Fibroblast of skin of right biceps (primary cell): ENCODE data around the gene TRIM6.
A peak's percentile ranks its signal among the peaks of the same experiment; 100 is the strongest.
"Not testable (repeated sequence)": the region's sequence is repeated elsewhere in the genome, so short reads cannot be mapped to it uniquely, and the experiment has no call there.

Experiments
- DNase-seq: peaks from one replicate; pipeline ENCODE4 v3.0.0-alpha.2; 2013

TRIM6 gene, protein sequence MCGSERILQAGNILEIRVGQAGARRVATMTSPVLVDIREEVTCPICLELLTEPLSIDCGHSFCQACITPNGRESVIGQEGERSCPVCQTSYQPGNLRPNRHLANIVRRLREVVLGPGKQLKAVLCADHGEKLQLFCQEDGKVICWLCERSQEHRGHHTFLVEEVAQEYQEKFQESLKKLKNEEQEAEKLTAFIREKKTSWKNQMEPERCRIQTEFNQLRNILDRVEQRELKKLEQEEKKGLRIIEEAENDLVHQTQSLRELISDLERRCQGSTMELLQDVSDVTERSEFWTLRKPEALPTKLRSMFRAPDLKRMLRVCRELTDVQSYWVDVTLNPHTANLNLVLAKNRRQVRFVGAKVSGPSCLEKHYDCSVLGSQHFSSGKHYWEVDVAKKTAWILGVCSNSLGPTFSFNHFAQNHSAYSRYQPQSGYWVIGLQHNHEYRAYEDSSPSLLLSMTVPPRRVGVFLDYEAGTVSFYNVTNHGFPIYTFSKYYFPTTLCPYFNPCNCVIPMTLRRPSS

DNA sequence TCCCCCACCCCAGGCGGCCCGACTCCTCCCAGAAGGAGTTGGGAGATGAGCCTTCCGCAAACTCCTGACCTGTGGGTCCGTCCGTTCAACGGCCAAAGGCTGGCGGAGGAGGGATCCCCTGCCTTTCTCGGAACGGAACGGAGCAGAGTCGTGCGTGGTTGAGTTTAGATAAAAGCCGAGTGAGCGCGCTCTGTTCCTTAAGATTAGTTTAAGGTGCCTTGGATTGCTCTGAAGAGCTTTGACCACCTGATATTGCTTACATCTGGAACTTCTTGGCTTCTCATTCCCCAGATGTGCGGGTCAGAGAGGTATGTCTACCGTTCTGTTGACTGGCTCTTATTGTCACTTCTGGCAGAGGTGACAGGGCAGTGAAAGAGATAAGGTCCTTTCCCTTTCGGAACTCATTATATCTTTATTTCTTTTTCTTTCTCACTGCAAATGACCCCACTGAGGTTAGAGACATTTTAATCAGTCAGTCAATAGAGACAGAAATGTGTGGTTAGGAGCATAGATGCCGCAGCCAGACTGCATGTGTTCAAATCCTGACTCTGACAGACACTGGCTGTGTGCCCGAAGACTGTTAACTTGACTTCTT is at the start of gene TRIM6:
Gene TRIM6 (plus strand): TSS at position 31 of the 595 bp plus-strand sequence. CDS start 261 bp downstream, at position 292.
- peak; percentile 69 for DNase-seq

DNA sequence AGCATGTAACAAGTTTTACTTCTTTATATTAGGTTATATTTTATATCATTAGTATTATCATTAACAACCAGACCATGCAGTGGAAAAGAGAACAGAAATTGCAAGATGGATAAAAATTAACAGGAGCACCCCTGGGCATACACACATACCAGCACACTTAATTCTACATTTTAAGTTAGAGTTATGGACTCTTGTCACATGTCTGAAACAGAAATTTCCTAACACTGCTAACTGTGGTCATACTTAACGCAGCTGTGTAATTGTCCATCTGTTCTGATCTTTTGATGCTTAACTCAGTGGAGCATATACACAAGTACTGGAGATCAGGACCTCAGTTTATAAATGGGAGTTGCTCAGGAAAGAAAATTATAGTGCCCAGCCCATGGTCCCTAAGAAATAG is 48.5 kb upstream of the TRIM6 start:
- no peak for DNase-seq

DNA sequence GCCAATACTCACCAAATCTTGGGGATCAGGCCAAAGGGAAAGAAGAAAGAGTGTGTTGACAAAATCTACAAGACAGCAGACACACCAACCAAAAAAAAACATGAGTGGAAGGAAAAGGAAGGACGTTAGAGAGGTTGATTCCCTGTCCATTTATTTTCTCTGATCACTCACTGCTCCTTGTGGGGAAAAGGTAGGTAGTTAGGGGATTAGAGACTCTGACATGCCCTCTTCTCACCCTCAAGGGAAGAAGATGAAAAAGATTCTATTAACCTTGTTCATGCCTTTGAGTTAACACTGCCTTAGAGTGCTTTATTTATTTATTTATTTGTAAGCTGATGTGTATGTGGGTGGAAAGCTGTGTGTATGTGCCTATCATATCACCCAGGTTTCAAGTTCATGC is 48.0 kb upstream of the TRIM6 start, which contains the start of gene OR52H1:
Gene OR52H1 (minus strand): TSS at position 101 of the 400 bp plus-strand sequence. CDS start 3,035 bp downstream, outside the sequence.
- no peak for DNase-seq

DNA sequence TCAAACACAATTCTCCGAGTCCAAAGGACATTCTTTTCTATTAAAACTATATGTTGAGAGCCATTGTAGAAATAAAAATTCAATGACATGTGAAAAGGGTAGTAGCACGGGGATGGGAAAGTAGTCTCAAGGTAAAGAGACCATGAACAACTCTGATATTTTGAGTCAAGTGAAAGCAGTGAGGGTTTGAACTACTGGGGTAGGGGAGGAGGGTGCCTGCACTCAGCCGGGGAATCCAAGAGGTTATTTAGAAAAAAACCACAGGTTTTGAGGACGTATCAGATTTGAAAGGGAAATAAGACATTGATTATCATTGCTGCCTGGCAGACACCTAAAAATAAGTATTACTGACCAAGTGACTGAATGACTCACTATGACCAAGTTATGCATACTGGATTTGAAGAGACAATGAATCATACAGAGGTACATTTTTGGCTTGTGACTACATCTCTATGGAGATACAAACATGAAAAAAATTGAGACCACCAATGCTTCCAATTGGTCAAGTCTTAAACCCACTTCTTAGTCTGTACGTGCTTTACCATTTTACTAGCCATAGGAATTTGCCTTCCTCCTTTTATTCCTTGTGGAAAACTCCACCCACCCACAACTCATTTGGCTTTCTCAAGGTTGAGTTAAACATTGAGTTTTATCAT is 45.9 kb upstream of the TRIM6 start:
- DNase-seq, result peak; percentile 96

DNA sequence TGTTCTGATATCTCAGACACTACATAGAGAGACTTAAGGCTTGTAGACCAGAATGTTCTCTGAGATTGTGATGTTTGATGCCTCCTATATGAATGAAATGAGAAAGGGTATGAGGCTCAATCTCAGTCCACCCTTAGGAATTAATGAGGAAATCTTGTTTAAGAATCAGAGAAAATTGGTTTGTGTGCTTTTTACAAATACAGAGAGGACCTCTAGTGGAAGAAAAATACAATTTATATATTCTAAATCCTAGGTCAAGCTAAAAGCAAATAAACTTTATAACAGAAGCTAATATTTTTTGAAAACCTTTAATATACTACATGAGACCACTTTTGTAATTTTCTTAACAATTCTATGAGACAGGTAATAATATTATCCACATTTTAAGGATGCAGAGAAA is 43.1 kb upstream of the TRIM6 start:
- peak; percentile 16 for DNase-seq

DNA sequence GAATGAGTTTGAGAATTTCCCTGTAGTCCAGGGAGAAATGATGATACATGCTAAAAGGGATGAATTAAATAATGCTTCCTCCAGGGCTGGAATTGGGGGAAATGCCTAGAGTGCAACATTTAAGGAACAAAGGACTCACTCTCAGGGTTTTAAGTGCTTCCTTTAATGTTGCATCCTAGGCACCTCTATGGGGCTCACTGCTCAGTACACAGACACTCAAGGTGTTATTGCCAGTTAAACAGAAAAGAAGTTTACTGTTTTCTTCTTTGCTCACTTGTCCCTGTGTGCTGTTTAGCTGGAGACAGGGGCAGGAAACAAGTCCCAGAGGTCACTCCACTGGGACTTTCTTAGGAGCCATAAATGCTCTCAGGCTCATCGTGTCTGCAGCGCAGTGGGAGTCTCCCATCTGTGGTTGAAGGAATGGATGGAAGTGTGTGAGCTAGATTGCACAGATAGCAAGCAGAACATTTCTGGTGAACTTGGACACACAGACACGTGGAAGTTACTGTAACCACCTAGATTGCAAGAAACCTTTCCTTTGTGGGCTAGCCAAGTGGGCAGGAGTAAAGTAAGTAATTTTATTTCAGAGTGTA is 39.7 kb upstream of the TRIM6 start:
- DNase-seq, result no peak

DNA sequence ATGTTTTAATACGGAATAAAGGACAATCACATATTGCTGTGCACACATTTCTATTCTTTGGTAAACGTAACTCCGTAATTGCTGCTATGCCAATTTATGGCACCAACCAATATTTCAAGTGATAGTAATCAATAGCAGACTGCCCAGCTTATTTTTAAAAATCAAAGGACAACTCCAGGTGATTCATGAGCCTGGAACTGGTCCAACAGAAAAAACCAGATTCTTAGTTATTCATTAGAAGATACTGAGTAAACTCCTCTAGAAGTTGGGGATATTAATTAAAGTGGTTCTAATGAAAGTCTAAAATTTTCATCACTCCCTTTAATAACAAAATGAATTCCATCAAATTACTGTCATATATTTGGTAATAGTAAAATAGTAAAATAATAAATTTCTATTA is 38.7 kb upstream of the TRIM6 start:
- no peak for DNase-seq

DNA sequence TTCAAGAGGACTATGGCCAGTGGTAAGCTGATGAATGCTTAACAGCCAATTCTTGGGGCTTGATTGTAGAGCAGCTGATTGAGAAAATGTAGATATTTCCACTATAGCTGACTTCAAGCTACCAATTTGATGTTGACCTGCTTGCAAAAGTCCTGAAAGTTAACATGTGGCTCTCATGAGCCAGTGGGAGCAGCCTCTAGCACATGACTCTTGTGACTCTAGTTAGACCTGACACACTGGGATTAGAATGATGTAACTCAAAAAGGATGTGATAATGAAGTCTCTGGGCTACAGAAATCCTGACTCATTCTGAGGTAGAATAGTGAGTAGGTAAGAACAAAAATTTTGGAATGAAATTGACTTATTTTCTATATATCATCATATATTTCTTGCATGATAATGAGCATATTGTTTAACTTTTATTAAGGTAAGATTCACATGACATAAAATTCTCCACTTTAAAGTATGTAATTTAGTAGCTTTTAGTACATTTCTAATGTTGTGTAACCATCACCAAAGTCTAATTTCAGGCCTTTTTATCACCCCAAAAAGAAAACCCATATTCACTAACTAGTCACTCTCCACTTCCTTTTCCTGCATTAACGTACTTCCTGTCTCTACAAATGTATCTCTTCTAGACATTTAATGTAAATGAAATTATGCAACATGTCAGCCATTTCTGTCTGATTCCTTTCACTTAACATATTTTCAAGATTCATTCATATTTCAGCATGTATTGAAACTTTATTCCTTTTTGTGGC is 32.0 kb upstream of the TRIM6 start:
- peak; percentile 56 for DNase-seq

DNA sequence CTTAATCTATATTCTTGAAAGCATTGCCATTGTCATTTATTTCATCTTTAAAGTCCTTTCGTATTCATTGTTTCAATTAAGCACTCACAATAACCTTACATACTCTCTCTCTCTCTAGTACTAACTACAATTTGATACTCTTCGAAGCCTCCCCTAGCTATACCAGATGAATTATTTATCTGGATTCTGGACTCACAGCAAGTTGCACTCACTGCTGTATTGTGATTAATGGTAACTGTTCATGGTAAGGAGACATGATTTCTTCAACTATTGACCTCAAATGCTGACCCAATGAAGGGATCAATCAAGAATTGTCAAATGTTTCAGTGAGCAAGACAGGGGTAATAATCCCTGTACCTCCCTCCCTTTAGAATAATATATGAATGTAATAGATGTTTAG is 21.8 kb upstream of the TRIM6 start:
- DNase-seq, result no peak

DNA sequence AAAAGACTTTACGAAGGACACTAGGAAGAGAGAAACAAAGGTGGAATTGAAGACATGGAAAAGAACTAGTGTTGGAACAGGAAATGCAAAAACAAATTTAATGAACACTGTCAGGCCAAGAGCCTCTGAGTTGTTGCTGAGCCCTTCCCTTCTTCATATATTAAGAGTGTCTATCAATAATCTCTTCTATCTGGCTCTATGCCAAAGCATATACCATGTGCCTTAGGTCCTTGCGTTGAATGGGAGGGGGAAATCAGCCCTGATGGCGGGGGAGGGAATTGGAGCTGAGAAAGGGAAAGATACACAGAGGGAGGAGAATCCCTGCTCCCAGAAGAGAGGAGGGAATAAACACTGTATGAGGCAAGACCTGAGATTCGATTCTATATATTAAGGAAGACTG is 21.3 kb upstream of the TRIM6 start:
- no peak for DNase-seq

DNA sequence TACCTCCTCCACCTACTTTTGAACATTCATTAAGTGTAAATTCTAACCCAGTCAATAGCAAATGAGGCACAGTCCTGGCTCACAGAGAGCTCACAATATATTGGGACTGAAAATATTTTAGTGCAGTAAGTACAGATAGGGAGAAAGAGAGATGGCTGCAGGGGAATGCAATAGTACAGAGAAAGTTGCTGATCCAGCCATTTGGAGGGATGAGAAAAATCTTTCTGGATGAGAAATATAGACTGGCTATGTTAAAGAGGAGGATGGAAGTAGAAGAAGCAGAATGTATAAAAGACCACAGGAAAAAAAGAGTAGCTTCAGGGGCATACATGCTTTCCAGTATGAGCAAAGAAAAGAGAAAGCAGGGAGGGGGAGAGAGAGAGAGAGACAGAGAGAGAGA is 19.3 kb upstream of the TRIM6 start:
- DNase-seq, result no peak

DNA sequence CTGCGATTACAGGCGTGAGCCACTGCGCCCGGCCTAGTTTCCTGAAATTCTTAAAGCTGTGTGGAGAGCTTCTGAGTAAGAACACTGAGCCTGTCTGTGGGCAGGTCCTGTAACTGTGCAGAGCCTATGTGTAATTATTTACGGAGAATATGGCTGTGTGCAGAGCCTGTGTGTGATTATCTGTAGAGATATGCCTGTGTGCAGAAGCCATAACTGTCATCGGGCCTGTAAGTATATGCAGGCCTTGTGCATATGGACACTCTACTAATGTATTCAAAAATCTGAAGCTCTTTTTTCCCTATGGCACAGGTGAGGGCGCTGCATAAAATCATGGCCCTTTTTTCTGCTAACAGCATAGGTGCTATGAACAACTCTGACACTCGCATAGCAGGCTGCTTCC is 15.9 kb upstream of the TRIM6 start, which contains the start of gene OR52B6:
Gene OR52B6 (plus strand): TSS at position 301 of the 400 bp plus-strand sequence. CDS start 0 bp downstream, at position 301.
- DNase-seq, result no peak

DNA sequence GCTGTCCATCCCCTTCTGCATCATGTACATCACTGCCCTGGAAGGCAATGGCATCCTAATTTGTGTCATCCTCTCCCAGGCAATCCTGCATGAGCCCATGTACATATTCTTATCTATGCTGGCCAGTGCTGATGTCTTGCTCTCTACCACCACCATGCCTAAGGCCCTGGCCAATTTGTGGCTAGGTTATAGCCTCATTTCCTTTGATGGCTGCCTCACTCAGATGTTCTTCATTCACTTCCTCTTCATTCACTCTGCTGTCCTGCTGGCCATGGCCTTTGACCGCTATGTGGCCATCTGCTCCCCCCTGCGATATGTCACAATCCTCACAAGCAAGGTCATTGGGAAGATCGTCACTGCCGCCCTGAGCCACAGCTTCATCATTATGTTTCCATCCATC is 15.4 kb upstream of the TRIM6 start:
- no peak for DNase-seq

DNA sequence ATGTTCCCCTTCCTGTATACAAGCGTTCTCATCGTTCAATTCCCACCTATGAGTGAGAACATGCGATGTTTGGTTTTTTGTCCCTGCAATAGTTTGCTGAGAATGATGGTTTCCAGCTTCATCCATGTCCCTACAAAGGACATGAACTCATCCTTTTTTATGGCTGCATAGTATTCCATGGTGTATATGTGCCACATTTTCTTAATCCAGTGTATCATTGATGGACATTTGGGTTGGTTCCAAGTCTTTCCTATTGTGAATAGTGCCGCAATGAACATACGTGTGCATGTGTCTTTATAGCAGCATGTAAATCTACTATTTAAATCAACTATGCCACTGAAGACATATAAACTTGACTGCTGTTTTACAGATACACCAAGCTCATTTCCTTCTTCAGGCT is 12.0 kb upstream of the TRIM6 start:
- DNase-seq, result not testable (repeated sequence)

DNA sequence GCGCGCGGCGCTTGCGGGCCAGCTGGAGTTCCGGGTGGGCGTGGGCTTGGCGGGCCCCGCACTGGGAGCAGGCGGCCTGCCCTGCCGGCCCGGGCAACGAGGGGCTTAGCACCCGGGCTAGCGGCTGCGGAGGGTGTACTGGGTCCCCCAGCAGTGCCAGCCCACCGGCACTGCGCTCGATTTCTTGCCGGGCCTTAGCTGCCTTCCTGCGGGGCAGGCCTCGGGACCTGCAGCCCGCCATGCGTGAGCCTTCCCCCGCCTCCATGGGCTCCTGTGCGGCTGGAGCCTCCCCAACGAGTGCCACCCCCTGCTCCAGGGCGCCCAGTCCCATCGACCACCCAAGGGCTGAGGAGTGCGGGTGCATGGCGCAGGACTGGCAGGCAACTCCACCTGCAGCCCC is 6.5 kb upstream of the TRIM6 start:
- DNase-seq, result not testable (repeated sequence)

DNA sequence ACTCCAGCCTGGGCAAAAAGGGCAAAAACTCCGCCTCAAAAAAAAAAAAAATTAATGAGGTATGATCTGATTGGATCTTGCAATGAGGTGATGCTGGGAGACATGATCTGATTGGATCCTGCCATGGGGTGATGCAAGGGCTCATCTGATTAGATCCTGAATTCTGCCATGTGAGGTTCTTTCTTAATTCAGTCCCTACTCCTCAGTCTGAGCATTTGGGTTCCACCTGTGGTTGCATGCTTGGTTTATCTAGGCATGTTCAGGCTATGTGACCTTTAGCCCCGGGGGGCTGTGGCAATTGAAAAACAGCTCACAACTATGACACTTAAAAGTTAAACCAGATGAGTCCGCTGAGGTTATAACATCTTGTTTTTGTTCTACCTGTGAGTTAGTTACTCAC is 4.8 kb upstream of the TRIM6 start:
- DNase-seq, result no peak

DNA sequence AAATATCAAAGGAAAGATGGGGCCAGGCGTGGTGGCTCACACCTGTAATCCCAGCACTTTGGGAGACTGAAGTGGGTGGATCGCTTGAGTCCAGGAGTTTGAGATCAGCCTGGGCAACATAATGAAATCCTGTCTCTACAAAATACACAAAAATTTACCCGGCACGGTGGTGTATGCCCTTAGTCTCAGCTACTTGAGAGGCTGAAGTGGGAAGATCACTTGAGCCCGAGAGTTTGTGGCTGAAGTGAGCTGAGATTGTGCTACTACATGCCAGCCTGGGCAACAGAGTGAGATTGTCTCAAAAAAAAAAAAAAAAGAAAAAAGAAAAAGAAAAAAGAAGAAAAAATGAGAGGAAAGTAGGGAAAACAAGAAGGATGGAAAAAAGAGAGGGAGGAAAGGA is 3.8 kb upstream of the TRIM6 start:
- no peak for DNase-seq

DNA sequence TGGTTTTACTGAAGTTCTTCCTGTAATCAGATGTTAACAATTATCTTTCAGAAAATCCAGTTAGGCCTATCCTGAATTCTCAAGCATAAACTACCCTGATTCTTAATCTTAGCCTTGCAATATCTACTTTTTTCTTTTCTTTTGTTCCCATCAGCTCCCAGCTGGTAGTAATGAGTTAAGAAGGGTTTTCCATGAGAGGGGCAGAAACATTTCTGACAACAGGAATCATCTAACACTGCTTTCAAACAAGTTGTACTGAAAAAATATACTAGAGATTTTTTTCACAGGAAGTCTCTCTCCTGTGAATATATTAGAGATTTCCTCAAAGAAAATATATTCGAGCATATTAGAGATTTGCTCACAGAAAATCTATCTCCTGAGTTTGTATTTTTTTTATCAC is 3.3 kb upstream of the TRIM6 start:
- no peak for DNase-seq

DNA sequence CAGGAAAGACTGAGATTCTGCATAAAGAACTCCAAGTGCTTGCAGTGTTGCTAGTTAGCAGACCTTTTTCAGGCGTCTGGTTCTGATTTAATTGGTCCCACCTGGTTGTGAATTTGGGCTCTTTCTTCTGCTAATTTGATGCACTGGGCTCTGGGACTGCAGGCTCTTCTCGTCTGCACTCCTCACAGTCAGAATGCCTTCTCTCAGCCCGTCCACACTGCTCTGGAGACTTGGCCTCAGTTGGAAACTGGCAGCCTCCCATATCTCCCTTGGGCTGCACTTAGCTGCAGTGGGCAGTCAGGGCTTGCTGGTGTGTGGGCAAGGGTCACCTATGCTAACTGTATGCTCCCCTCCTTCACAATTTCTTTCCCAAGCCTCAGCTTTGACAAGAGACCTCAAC is 1.5 kb downstream of the TRIM6 start:
- DNase-seq, result no peak

DNA sequence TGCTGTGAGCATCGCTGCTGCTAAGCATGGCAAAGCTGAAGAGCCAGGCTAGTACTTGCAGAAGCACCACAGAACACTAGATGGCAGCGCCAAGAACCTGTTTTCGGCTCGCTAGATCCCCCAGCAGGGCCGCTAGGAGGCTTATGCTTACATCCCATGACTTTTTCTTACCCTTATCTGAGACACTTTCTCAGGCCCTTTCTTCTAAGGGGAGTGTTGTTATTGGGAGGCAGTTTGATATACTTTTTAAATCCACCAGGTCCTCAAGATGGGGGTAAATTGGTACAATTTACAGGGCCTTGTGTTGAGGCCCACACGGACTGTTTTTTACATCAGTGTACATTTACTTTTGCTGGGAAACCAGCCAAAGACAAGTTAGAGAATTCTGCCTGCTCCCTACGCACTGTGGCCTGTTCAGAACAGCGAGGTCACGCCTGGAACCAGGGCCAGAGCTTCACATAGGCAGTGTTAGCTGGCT is 4.0 kb downstream of the TRIM6 start:
- DNase-seq, result peak; percentile 78

DNA sequence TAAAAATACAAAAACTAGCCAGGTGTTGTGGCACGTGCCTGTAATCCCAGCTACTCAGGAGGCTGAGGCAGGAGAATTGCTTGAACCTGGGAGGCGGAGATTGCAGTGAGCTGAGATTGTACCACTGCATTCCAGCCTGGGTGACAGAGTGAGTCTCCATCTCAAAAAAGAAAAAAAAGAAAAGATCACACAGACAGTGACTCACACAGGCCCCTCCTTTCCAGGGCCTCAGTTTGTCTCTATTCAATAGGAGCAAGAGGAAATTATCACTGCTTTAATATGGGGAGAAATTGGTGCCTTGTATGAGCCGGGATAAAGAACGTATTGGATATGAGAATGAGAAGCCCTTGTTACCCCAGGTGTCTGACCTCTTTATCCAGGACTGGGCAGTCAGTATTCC is 6.4 kb downstream of the TRIM6 start:
- peak; percentile 52 for DNase-seq

DNA sequence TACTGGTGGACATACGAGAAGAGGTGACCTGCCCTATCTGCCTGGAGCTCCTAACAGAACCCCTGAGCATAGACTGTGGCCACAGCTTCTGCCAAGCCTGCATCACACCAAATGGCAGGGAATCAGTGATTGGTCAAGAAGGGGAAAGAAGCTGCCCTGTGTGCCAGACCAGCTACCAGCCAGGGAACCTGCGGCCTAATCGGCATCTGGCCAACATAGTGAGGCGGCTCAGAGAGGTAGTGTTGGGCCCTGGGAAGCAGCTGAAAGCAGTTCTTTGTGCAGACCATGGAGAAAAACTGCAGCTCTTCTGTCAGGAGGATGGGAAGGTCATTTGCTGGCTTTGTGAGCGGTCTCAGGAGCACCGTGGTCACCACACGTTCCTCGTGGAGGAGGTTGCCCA is 6.9 kb downstream of the TRIM6 start:
- no peak for DNase-seq
